Cardiac muscle cell (in vitro differentiated cells and primary cell): ENCODE results near the gene SERPINA5. TPM values are rescaled to one million over a fixed set of nuclear protein-coding genes. Genes with fewer than 3 reads are reported as not detected.
A peak's percentile ranks its signal among the peaks of the same experiment; 100 is the strongest.

Source experiments
- DNase-seq, 2 donors: peaks; one replicate each; pipeline versions ENCODE4 v3.0.0 to v3.0.0-alpha.2; 2010 to 2017; ENCODE audit warnings: low read depth in 1 of 2, low spot score in 1 of 2
- H3K27ac ChIP-seq: fragments of 200-600 bp; sonication (generic); 2 replicates; pipeline ENCODE4 v1.5.1; 2016
- H3K27me3 ChIP-seq: fragments of 200-600 bp; sonication (generic); 2 replicates; pipeline ENCODE4 v1.6.0; 2016; ENCODE audit warnings: control low read depth
- H3K36me3 ChIP-seq: fragments of 200-600 bp; sonication (generic); 2 replicates; pipeline ENCODE4 v1.5.1; 2016; ENCODE audit warnings: control low read depth
- H3K4me1 ChIP-seq: fragments of 200-600 bp; sonication (generic); 2 replicates; pipeline ENCODE4 v1.8.1; 2017; ENCODE audit warnings: low read depth, mild to moderate bottlenecking, mixed run types
- H3K4me3 ChIP-seq: fragments of 200-600 bp; sonication (generic); 2 replicates; pipeline ENCODE4 v1.5.1; 2016; ENCODE audit warnings: mild to moderate bottlenecking
- H3K9me3 ChIP-seq: fragments of 200-600 bp; sonication (generic); 2 replicates; pipeline ENCODE4 v1.5.1; 2017; ENCODE audit warnings: low read depth, mild to moderate bottlenecking, control low read depth
- polyA plus RNA-seq: library from polyadenylated mRNA; unstranded; fragments of >200 nt; fragmentation: Nextera tagmentation; extraction: Ambion mirVana; gene quantifications from 2 replicates; pipeline ENCODE4 v1.2.1, GENCODE V29; 2016
- total RNA-seq: library from RNA; depleted of rRNA; stranded (reverse); fragments of >200 nt; gene quantifications from 2 replicates; pipeline ENCODE4 v1.2.3, GENCODE V29; 2016
- TF ChIP-seq, protein P1 (sequence below): IDR thresholded peaks from 2 replicates; pipeline ENCODE4 v1.5.1; 2012; ENCODE audit warnings: low read depth, mild to moderate bottlenecking, low read length

SERPINA5 gene
- total and polyA plus RNA-seq, 2 experiments from 2014 or later = not detected

DNA sequence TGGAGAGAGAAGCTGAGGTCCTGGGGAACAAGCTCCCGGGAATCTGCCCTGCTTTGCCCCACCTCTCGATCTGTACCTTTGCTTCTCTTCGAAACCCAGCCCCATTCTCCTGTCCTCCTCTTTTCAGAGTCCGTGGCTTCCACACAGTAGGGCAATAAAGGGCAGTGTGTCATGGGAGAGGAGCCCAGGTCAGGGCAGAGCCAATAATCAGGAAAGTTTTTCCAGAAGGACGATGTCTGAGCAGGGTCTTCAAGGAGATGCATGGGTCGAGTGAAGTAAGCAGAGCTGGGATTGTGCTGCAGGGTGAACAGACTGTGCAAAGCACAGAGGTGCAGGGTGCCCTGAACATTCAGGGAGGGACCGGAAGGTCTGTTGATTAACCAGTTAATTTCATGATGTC lies 42.0 kb upstream of the SERPINA5 start:
- no peaks in the 10 kb centered on the region for H3K4me1 ChIP-seq
- H3K27ac ChIP-seq = no peak overlapping the region
- no peaks in the 10 kb centered on the region for H3K27me3 ChIP-seq
- H3K4me3 ChIP-seq = no peak overlapping the region
- TF ChIP-seq, protein P1, sequence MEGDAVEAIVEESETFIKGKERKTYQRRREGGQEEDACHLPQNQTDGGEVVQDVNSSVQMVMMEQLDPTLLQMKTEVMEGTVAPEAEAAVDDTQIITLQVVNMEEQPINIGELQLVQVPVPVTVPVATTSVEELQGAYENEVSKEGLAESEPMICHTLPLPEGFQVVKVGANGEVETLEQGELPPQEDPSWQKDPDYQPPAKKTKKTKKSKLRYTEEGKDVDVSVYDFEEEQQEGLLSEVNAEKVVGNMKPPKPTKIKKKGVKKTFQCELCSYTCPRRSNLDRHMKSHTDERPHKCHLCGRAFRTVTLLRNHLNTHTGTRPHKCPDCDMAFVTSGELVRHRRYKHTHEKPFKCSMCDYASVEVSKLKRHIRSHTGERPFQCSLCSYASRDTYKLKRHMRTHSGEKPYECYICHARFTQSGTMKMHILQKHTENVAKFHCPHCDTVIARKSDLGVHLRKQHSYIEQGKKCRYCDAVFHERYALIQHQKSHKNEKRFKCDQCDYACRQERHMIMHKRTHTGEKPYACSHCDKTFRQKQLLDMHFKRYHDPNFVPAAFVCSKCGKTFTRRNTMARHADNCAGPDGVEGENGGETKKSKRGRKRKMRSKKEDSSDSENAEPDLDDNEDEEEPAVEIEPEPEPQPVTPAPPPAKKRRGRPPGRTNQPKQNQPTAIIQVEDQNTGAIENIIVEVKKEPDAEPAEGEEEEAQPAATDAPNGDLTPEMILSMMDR = no peak
- H3K36me3 ChIP-seq = no peaks in the 10 kb centered on the region
- DNase-seq = no peak
- no peaks in the 10 kb centered on the region for H3K9me3 ChIP-seq

DNA sequence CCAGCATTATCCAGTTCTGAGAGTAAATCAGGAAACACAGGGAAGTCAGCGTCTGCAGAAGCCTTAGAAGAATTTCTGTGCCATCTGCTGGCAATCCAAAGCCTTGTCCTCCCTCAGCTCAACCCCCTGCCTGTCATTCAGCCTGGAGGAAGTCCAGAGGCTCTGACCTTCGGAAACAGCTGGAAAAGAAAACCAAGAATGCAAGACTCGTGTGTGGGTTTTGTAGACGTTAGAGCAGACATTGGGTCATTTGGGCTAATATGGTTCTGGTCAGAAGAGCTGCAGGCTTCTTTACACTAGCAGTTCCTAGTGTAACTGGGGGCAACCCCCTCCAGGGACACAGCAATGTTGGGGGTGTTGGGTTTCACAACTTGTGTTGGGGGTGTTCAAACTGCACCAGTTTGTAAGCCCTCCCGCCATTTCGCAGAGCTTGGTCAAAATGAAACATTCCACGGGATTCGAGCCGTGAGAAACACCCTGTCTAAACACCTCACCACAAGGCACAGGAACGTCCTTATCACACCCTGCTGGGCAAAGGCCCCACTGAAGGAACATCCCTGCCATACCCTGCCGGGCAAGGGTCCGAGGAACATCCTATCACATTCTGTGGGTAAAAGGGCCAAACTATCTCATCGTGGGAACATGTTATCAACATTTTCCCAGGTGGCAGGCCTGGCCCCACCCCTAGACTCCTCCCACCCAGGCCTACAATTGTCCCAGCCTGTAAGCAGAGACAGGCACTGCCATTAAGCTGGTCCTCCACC lies 41.0 kb upstream of the SERPINA5 start:
- Histone ChIP-seq H3K9me3 (no peaks in the 10 kb centered on the region), H3K27ac (no peak overlapping the region), H3K4me3 (no peak overlapping the region), H3K27me3 (no peaks in the 10 kb centered on the region), H3K4me1 (no peaks in the 10 kb centered on the region), H3K36me3 (no peaks in the 10 kb centered on the region)
- peak in 1 of 2 donors; percentile 82 for DNase-seq
- TF ChIP-seq, protein P1 = peak; percentile 37

DNA sequence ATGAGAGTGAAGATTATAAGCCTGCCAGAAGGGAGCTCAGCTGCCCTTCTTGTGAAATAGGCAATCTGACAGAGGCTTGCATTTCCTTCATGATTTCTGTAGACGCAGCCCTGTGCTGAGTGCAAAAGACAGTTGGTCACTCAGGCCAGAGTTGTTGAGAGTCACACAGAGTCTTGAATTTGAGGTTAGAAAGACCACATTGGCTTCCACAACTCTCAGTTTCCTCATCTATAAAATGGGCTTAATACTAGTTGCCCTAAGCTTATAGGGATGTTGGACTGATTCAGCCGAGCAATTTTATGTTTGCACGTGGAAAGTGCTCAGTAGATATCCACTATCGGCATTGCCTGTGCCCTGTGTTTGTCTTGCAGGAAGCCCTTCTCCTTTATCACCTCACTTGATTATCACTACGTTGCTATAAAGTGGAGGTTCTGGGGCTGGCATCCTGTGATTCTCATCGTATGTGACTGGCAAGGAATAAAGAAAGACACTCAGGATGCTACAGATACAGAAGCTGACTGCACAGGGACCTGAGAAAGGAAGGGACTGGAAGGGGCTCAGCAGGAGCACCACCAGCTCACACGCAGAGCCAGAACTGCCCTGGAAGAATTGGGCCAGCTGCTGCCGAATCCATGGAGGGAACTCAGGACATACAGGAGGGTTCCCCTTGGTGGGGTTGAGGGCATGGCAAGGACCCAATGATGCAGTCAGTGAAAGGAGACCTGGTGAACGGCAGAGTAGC lies 39.8 kb upstream of the SERPINA5 start:
- Histone ChIP-seq H3K27me3 (no peaks in the 10 kb centered on the region), H3K27ac (no peak overlapping the region), H3K36me3 (no peaks in the 10 kb centered on the region), H3K4me3 (no peak overlapping the region), H3K4me1 (no peaks in the 10 kb centered on the region), H3K9me3 (no peaks in the 10 kb centered on the region)
- TF ChIP-seq, protein P1 = no peak
- DNase-seq = peak in 1 of 2 donors; percentile 34

DNA sequence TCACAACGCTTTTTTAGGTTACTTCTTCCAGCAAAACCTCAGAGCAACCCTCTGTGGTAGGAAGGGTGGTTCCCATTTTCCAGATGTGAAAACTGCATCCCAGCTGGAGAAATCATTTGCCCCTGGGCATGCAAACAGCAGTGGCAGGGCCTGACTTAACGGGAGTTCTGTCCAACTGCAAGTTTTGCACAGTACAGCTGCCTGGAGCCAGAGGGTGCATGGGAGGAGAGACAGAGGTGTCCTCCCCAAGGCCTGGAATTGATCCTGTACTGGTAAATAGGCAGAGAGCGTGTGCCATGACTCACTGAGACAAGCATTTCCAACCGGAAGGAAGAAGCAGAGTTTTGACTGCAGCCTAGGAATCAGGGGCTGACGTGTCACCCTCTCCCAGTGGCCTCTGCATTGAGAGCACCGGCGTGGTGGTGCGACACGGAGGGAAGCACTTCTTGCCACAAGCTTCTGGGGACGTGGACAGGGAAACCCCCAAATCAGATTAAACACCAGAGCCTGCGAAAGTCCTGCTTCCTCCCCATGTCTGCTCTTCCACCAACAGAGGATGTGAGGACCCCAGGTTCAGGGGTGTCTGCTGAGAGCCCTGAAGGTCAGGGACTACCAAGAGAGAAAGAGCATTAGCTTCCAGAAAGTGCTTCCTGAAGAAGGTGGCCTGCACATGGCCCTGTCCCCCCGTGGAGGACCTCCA lies 39.0 kb upstream of the SERPINA5 start:
- peak in 1 of 2 donors; percentile 59 for DNase-seq
- Histone ChIP-seq H3K4me3 (no peak overlapping the region), H3K9me3 (no peaks in the 10 kb centered on the region), H3K4me1 (no peaks in the 10 kb centered on the region), H3K27ac (no peak overlapping the region), H3K27me3 (no peaks in the 10 kb centered on the region), H3K36me3 (no peaks in the 10 kb centered on the region)
- TF ChIP-seq, protein P1 = no peak

DNA sequence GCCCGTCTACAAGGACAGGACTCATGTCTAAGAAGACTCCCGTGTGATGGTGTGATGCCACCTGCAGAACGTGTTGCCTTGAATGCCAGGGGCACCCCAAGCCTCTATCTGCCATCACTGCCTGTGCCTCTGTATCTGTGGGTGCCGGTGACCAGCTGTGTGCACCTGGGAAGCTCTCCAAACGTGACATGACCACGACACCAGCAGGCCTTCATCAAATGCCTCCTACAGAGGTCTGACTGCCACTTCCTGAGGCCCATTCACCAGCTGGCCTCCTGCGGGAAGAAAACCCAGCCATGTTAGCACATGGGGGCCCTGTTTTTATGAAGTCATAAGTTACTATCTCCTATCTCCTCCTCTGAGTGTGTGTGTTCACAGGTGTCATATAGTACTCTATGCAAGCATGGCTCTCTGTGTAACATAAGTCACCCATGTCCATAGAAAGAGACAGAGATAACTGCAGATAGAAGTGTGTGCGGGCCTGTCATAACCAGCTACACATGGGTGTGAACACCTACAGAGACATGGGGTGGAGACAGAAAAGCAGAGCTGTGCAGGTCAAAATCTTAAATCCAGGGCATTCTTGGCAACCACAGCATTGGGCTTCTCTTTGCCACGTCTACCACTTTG lies 38.3 kb upstream of the SERPINA5 start:
- TF ChIP-seq, protein P1 = no peak
- H3K4me1 ChIP-seq = no peaks in the 10 kb centered on the region
- DNase-seq = no peak
- no peak overlapping the region for H3K27ac ChIP-seq
- H3K36me3 ChIP-seq = no peaks in the 10 kb centered on the region
- H3K4me3 ChIP-seq = no peak overlapping the region
- no peaks in the 10 kb centered on the region for H3K9me3 ChIP-seq
- H3K27me3 ChIP-seq = no peaks in the 10 kb centered on the region
